Lower lobe of right lung (tissue), 2 donors: ENCODE data around the gene LMNA. TPM values are rescaled to one million over a fixed set of nuclear protein-coding genes. Genes with fewer than 3 reads are reported as not detected.
A peak's percentile ranks its signal among the peaks of the same experiment; 100 is the strongest.

Source experiments
- ATAC-seq, 2 donors: fragments of 200-7000 bp; cut with Tn5 transposase; one replicate each; pipeline ENCODE4 v1.9.1; 2020 to 2022; ENCODE audit warnings: mild to moderate bottlenecking in 2 of 2, moderate library complexity in 2 of 2
- DNase-seq: peaks from one replicate; pipeline ENCODE4 v3.0.0-alpha.2; 2020
- H3K27ac ChIP-seq: fragments of 200-600 bp; one replicate; pipeline ENCODE4 v1.8.0; 2022
- H3K27me3 ChIP-seq: fragments of 200-600 bp; one replicate; pipeline ENCODE4 v1.8.0; 2022; ENCODE audit warnings: low read depth
- H3K36me3 ChIP-seq: fragments of 200-600 bp; one replicate; pipeline ENCODE4 v1.8.0; 2022; ENCODE audit warnings: mild to moderate bottlenecking
- H3K4me1 ChIP-seq: fragments of 200-600 bp; one replicate; pipeline ENCODE4 v1.8.0; 2022
- H3K4me3 ChIP-seq: fragments of 200-600 bp; one replicate; pipeline ENCODE4 v1.8.0; 2022; ENCODE audit warnings: mild to moderate bottlenecking
- H3K9me3 ChIP-seq: fragments of 200-600 bp; one replicate; pipeline ENCODE4 v1.8.0; 2022
- CTCF ChIP-seq: fragments of 200-600 bp; IDR thresholded peaks from one replicate; pipeline ENCODE4 v1.8.0; 2022; ENCODE audit warnings: antibody characterized with exemption, mild to moderate bottlenecking
- intact Hi-C: fragments of 100-400 bp; cut with DNase I; formaldehyde crosslinking; loops from one replicate; pipeline ENCODE4 v1.11.0; 2022
- total RNA-seq: library from RNA; stranded (reverse); fragmentation: NEBNext Ultra II Directional; extraction: Animal tissue kit (Norgen Biotek cat#: 25700); gene quantifications from one replicate; pipeline ENCODE4 v1.2.1, GENCODE V29; 2021
- donor health status: DM: no; HTN: yes; CAD: no; lungs with severe emphysema.

LMNA gene
- total RNA-seq, 1 donor from 2014 or later, result 235 TPM

GRCh38 chr1:156098784-156099183 lies 15.7 kb upstream of the LMNA start:
- H3K36me3 ChIP-seq, result no peaks in the 10 kb centered on the region
- H3K9me3 ChIP-seq, result no peaks in the 10 kb centered on the region
- intact Hi-C loops, result loop anchor here (5.0 kb wide), 1 partner anchor 34 kb away; no protein-coding TSS in a partner anchor
- no peak overlapping the region for H3K27ac ChIP-seq
- no peak for TF ChIP-seq CTCF
- ATAC-seq (no peak), DNase-seq (no peak)
- H3K27me3 ChIP-seq, result no peaks in the 10 kb centered on the region
- H3K4me3 ChIP-seq, result no peak overlapping the region
- H3K4me1 ChIP-seq, result peaks cover 47% of the 10 kb centered on the region

DNA sequence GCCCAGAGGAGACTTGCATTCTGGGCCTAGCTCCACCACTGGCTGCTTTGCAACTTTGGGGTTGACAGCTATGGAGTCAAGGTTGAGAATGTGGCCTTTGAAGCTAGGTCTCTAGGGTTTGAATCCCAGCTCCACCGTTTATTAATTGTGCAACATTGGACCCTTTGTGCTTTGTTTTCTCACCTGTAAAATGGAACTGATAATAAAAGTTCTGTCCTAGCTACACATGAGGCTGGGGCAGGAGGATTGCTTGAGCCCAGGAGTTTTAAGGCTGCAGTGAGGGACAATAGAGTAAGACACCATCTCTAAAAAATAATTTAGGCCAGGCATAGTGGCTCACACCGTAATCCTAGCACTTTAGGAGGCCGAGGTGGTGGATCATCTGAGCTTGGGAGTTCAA lies 15.2 kb upstream of the LMNA start:
- H3K27ac ChIP-seq, result no peak overlapping the region
- intact Hi-C loops, result loop anchor here (5.0 kb wide), 1 partner anchor 33 kb away; no protein-coding TSS in a partner anchor

DNA sequence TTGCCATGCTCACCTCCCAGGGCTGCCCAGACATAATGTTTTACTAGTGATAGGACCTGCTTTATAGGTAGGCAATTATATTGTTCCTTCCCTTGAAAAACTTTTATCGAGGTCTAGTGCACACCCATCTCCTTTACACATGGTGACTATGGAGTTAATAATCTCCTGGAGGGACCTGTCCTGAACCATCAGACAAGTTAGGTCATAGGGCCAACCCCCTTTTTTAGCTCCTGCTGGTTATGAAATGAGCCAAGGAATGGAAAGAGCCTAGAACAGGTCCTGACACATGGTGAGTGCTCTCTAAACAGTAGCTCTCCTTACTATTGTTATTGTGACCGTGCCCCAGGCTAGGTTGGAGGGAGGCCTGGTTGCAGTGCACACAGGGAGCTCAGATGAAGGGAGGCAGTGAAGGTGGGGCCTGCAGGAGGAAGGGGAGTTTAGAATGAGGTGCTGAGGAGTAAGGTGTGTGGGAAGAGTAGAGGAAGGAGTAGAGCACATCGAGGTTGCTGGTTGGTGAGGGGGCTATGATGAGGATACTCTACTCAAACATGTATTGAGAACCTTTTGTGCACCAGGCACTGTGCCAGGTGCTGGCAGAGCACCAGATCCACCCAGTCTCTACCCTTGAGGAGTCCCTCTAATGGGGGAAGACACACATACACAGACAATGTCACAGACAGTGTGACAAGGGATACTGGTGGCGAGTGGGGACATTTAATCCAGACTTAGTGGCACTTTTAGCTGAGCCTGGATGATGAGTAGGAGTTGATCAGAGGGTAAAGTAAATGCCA lies 14.1 kb upstream of the LMNA start:
- H3K9me3 ChIP-seq, result no peaks in the 10 kb centered on the region
- DNase-seq (no peak), ATAC-seq (no peak)
- no peak overlapping the region for H3K4me3 ChIP-seq
- no peak for TF ChIP-seq CTCF
- no peak overlapping the region for H3K27ac ChIP-seq
- intact Hi-C loops, result no loop called here
- no peaks in the 10 kb centered on the region for H3K27me3 ChIP-seq
- H3K4me1 ChIP-seq, result peaks cover 63% of the 10 kb centered on the region
- H3K36me3 ChIP-seq, result no peaks in the 10 kb centered on the region

More for the DNA sequence above, 15.2 kb upstream of the LMNA start:
- Histone ChIP-seq H3K4me1 (peaks cover 52% of the 10 kb centered on the region), H3K9me3 (no peaks in the 10 kb centered on the region), H3K4me3 (no peak overlapping the region), H3K27me3 (no peaks in the 10 kb centered on the region), H3K36me3 (no peaks in the 10 kb centered on the region)
- DNase-seq (no peak), ATAC-seq (no peak)
- no peak for TF ChIP-seq CTCF

- DNase-seq (no peak), ATAC-seq (no peak)
- H3K4me3 ChIP-seq, result no peak overlapping the region
- H3K4me1 ChIP-seq, result peaks cover 65% of the 10 kb centered on the region
- intact Hi-C loops, result no loop called here
- peak overlapping the region; percentile 98 for H3K27ac ChIP-seq
- no peaks in the 10 kb centered on the region for H3K9me3 ChIP-seq
- H3K36me3 ChIP-seq, result no peaks in the 10 kb centered on the region
- H3K27me3 ChIP-seq, result no peaks in the 10 kb centered on the region
- no peak for TF ChIP-seq CTCF
Observed at GRCh38 chr1:156101880-156102279, 12.6 kb upstream of the LMNA start.

GRCh38 chr1:156102633-156103511 lies 11.6 kb upstream of the LMNA start:
- DNase-seq, result no peak
- ATAC-seq, result no peak
- no peaks in the 10 kb centered on the region for H3K36me3 ChIP-seq
- TF ChIP-seq CTCF, result no peak
- no peaks in the 10 kb centered on the region for H3K9me3 ChIP-seq
- H3K27me3 ChIP-seq, result no peaks in the 10 kb centered on the region
- H3K27ac ChIP-seq, result peak overlapping the region; percentile 98
- H3K4me3 ChIP-seq, result no peak overlapping the region
- intact Hi-C loops, result no loop called here
- peaks cover 65% of the 10 kb centered on the region for H3K4me1 ChIP-seq
